WTC11 (cell line): ENCODE measurements around the gene MEGF11.

ENCODE experiments used
- ATF1 ChIP-seq: sonication (generic); formaldehyde crosslinking; IDR thresholded peaks from 2 replicates; pipeline ENCODE4 v1.8.1; 2023; ENCODE audit warnings: mild to moderate bottlenecking, moderate library complexity, missing genetic modification reagents
- ATF6 ChIP-seq: sonication (generic); formaldehyde crosslinking; IDR thresholded peaks from 2 replicates; pipeline ENCODE4 v1.8.1; 2023; ENCODE audit warnings: mild to moderate bottlenecking, missing genetic modification reagents
- CTCF ChIP-seq: fragments of 200-600 bp; IDR thresholded peaks from 2 replicates; pipeline ENCODE4 v1.8.0; 2022; ENCODE audit warnings: antibody characterized with exemption
- NR2C2 ChIP-seq: sonication (generic); formaldehyde crosslinking; IDR thresholded peaks from 2 replicates; pipeline ENCODE4 v1.8.0; 2022; ENCODE audit warnings: mild to moderate bottlenecking, missing genetic modification reagents

GRCh38 chr15:66212563-66212921 lies 41.0 kb downstream of the MEGF11 start:
- TF ChIP-seq ATF1 (CRISPR knock-in tag), result no peak
- no peak for TF ChIP-seq ATF6 (CRISPR knock-in tag)
- TF ChIP-seq NR2C2 (CRISPR knock-in tag), result no peak
- no peak for TF ChIP-seq CTCF
